ENCODE data around the gene NBEA. TPM values are rescaled to one million over a fixed set of nuclear protein-coding genes. Genes with fewer than 3 reads are reported as not detected.

The NBEA gene
- total RNA-seq, 3 donors from 2014 or later (not counting 1 experiment from before 2014, with no cell fraction given) = 0.27 to 0.66 (median 0.33) TPM

GRCh38 chr13:35179920-35180663, 238.0 kb downstream of the NBEA start:
- no peaks in the 10 kb centered on the region for H3K36me3 ChIP-seq (ENCODE audit: control insufficient read depth, insufficient read depth, low read length)
- intact Hi-C loops (cut with micrococcal nuclease) = no loop called here
- Mint-ChIP-seq H3K27me3 (ENCODE audit: low read depth in 2 of 2) (no peaks in the 10 kb centered on the region), H3K9me3 (no peaks in the 10 kb centered on the region), H3K27ac (no peak overlapping the region), H3K4me3 (no peak overlapping the region), H3K36me3 (no peaks in the 10 kb centered on the region), H3K4me1 (no peaks in the 10 kb centered on the region)
- no peaks in the 10 kb centered on the region for H3K9me3 ChIP-seq (ENCODE audit: control insufficient read depth, insufficient read depth, low read length)
- DNase-seq (no peak), ATAC-seq (no peak)
- no peak overlapping the region for H3K4me3 ChIP-seq (ENCODE audit: low read length)
- H3K4me1 ChIP-seq (ENCODE audit: control insufficient read depth, insufficient read depth, low read length) = no peaks in the 10 kb centered on the region
- TF ChIP-seq CTCF (IDR thresholded peaks at IDR 0.05) = no peak
- WGBS (ENCODE audit: insufficient coverage) = no CpG with 5 or more reads among the region's 3 CpGs
- no peak overlapping the region for H3K27ac ChIP-seq (ENCODE audit: low read length)
- H3K27me3 ChIP-seq (ENCODE audit: control insufficient read depth, insufficient read depth, low read length) = no peaks in the 10 kb centered on the region

- no peak for TF ChIP-seq CTCF (IDR thresholded peaks at IDR 0.05)
- H3K36me3 ChIP-seq (ENCODE audit: control insufficient read depth, insufficient read depth, low read length) = no peaks in the 10 kb centered on the region
- Mint-ChIP-seq H3K4me3 (no peak overlapping the region), H3K27me3 (ENCODE audit: low read depth in 2 of 2) (no peaks in the 10 kb centered on the region), H3K27ac (no peak overlapping the region), H3K36me3 (no peaks in the 10 kb centered on the region), H3K9me3 (peaks cover 0 to 2% of the 10 kb centered on the region in 2 donors), H3K4me1 (no peaks in the 10 kb centered on the region)
- 84% methylated on average over 1 of the region's 2 CpGs for WGBS (ENCODE audit: insufficient coverage)
- no peaks in the 10 kb centered on the region for H3K9me3 ChIP-seq (ENCODE audit: control insufficient read depth, insufficient read depth, low read length)
- H3K27ac ChIP-seq (ENCODE audit: low read length) = no peak overlapping the region
- H3K27me3 ChIP-seq (ENCODE audit: control insufficient read depth, insufficient read depth, low read length) = no peaks in the 10 kb centered on the region
- DNase-seq (no peak), ATAC-seq (no peak)
- intact Hi-C loops (cut with micrococcal nuclease) = no loop called here
- H3K4me1 ChIP-seq (ENCODE audit: control insufficient read depth, insufficient read depth, low read length) = no peaks in the 10 kb centered on the region
- H3K4me3 ChIP-seq (ENCODE audit: low read length) = no peak overlapping the region
These were observed 248.2 kb downstream of the NBEA start for GRCh38 chr13:35190241-35190640.

GRCh38 chr13:35191883-35192282, 249.8 kb downstream of the NBEA start:
- no peak for TF ChIP-seq CTCF (IDR thresholded peaks at IDR 0.05)
- Mint-ChIP-seq H3K27me3 (ENCODE audit: low read depth in 2 of 2) (no peaks in the 10 kb centered on the region), H3K27ac (no peak overlapping the region), H3K36me3 (no peaks in the 10 kb centered on the region), H3K4me3 (no peak overlapping the region), H3K4me1 (no peaks in the 10 kb centered on the region), H3K9me3 (peaks cover 0 to 2% of the 10 kb centered on the region in 2 donors)
- H3K27ac ChIP-seq (ENCODE audit: low read length) = no peak overlapping the region
- intact Hi-C loops (cut with micrococcal nuclease) = no loop called here
- WGBS (ENCODE audit: insufficient coverage) = 83% methylated on average over 1 of the region's 2 CpGs
- no peaks in the 10 kb centered on the region for H3K9me3 ChIP-seq (ENCODE audit: control insufficient read depth, insufficient read depth, low read length)
- H3K4me3 ChIP-seq (ENCODE audit: low read length) = no peak overlapping the region
- no peaks in the 10 kb centered on the region for H3K4me1 ChIP-seq (ENCODE audit: control insufficient read depth, insufficient read depth, low read length)
- ATAC-seq (no peak), DNase-seq (no peak)
- H3K36me3 ChIP-seq (ENCODE audit: control insufficient read depth, insufficient read depth, low read length) = no peaks in the 10 kb centered on the region
- H3K27me3 ChIP-seq (ENCODE audit: control insufficient read depth, insufficient read depth, low read length) = no peaks in the 10 kb centered on the region

All from natural killer cell (primary cell).